Measurements from ENCODE around the gene TRIM46.
"Not testable (repeated sequence)": the region's sequence is repeated elsewhere in the genome, so short reads cannot be mapped to it uniquely, and the experiment has no call there.

The TRIM46 gene

DNA sequence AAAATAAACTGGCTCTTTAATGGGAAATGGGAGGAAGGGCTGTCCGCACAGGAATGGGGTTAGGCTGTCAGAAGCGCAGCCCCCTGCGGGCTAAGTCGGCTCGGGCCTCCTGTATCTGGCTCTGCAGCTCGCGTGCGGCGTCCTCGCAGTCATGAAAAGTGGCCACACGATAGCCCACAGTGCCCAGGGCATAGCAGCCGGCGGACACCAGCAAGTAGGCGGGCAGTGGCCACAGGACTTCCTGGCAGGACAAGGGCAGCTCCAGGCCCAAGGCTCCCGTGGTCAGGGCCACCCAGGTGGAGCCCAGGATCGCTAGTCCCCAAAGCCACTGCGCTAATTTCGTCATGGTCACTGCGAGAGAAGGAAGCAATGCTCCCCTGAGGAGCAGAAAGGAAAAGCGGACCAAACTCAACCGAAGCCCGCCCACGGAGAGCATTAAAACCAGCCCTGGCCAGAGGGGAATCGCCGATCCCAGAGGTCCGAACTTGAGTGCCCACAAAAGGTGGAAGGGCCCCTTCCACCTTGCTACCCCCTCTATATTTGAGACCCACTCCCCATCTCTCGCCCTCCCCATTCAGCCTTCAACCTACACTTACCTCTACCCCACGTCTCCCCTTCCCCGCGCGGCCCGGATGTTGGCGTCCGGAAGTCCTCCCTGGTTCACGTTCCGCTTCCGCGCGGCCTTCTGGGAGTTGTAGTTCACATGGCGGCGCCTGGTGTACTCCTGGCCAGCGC is 33.6 kb upstream of the TRIM46 start, which contains the start of gene DPM3:
DPM3 (minus strand) TSS at position 637 of the 735 bp plus-strand sequence; CDS start at position 346, 291 bp downstream.
- peak; percentile 77 to 82 for ATAC-seq

DNA sequence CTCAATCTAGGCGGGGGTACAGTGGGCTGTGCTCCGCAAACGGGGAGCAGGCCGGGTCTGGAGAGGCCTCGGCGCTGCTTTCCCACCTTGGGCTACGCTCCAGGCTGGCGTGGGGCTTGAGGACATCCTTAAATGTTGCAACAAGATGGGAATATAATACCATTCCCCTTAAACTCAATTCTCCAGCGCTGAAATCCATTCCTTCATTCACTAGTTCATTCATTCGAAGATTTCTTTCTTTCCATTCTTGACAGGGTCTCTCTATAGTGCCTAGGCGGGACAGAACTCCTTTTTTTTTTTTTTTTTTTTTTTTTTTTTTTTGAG is 33.1 kb upstream of the TRIM46 start:
- no peak for ATAC-seq

DNA sequence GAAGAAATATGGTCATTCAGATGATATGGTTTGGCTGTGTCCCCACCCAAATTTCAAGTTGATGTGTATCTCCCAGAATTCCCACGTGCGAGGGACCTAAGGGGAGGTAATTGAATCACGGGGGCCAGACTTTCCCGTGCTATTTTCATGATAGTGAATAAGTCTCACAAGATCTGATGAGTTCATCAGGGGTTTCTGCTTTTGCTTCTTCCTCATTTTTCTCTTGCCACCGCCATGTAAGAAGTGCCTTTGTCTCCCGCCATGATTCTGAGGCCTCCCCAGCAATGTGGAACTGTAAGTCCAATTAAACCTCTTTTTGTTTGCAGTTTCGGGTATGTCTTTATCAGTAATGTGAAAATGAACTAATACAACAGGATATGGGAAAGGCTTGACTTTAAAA is 31.9 kb upstream of the TRIM46 start:
- no peak for ATAC-seq

DNA sequence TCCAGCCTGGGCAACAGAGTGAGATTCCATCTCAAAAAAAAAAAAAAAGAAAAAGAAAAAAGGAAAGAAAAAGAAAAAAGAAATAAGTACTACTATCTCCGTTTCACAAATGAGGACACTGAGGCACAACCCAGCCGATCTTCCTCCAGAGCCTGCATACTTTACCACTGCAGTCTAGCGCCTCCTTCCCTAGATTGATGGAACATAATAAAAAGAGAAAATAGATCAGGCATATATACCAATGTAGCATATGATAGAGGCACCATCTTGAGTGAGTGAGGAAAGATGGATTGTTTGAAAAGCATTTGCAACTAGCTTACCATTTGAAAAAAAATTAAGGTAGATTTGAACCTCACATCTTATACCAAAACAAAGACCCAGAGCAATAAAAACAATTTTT is 28.2 kb upstream of the TRIM46 start:
- ATAC-seq = no peak

DNA sequence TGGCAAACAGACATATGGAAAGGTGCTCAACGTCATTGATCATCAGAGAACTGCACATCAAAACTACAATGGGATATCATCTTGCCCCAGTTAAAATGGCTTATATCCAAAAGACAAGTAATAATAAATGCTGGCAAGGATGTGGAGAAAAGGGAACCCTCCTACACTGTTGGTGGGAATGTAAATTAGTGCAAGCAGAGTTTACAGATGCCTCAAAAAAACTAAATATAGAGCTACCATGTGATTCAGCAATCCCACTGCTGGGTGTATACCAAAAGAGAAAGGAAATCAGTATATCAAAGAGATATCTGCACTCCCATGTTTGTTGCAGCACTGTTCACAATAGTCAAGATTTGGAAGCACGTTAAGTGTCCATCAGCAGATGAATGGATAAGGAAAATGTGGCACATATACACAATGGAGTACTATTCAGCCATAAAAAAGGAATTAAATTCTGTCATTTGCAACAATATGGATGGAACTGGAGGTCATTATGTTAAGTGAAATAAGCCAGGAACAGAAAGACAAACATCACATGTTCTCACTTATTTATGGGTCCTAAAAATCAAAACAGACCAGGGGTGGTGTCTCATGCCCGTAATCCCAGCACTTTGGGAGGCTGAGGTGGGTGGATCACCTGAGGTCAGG is 17.5 kb upstream of the TRIM46 start:
- not testable (repeated sequence) for ATAC-seq

DNA sequence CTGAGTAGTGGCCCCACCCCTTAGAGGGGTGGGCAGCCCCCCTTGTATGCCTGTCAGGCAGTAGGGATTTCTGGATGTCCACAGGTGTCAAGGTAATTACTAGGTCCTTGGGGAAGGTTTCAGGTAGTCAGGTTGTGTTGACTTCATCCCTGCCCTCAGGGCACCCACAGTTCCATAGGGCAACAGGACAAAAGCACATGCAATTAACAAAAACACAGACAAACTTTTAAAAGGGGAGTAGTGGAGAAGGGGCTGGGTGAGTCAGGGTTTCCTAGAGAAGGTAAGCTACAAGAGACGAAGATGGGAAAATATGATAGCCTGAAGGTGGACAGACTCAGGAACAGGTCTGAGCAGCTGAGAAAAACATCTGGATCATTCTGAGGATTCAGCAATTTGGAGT is 14.7 kb upstream of the TRIM46 start:
- no peak for ATAC-seq

DNA sequence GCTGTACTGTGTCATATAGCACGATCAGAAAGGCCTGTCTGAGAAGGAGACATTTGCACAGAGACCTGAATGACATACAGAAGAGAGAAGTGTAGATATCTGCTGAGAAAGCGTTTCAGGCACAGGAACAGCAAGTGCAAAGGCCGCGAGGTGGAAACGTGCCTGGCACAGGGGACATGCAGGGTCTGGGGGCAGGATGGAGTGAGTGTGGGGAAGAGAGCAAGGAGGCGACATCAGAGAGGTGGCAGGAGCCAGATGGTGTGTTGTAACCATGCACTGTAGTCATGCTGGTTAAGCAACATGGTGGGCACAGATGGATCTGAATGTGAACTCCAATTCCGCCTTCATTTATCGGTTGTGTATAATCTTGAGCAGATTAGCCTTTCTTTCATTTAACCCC is 13.5 kb upstream of the TRIM46 start:
- ATAC-seq = no peak

DNA sequence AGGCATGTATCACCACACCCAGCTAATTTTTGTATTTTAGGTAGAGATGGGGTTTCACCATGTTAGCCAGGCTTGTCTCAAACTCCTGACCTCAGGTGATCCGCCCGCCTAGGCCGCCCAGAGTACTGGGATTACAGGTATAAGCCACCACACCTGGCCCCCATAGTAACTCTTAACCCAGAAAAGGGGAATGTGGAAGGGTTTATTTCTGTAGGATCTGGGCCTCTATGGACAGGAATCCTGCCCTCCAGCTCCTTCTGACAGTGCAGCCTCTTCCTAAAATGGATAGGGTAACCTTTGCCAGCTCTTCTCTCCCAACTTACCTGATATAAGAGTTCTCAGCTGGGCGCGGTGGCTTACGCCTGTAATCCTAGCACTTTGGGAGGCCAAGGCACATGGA is 11.0 kb upstream of the TRIM46 start:
- ATAC-seq = not testable (repeated sequence)

DNA sequence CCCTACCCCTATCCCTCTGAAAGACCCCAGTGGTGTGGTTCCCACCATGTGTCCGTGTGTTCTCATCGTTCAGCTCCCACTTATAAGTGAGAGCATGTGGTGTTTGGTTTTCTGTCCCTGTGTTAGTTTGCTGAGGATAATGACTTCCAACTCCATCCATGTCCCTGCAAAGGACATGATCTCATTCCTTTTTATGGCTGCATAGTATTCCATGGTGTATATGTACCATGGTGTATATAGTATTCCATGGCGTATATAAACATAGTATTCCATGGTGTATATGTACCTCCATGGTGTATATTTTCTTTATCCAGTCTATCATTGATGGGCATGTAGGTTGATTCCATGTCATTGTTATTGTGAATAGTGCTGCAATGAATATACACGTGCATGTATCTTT is 9.9 kb upstream of the TRIM46 start:
- ATAC-seq = not testable (repeated sequence)

DNA sequence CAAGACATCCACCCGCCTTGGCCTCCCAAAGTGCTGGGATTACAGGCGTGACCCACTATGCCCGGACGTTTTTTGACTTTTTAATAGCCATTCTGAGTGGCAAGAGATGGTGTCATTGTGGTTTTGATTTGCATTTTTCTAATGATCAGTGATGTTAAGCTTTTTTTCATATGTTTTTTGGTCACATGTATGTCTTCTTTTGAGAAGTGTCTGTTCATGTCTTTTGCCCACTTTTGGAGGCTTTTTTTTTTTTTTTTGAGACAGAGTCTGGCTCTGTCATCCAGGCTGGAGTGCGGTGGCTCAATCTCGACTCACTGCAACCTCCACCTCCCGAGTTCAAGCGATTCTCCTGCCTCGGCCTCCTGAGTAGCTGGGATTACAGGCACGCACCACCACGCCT is 9.0 kb upstream of the TRIM46 start:
- not testable (repeated sequence) for ATAC-seq

DNA sequence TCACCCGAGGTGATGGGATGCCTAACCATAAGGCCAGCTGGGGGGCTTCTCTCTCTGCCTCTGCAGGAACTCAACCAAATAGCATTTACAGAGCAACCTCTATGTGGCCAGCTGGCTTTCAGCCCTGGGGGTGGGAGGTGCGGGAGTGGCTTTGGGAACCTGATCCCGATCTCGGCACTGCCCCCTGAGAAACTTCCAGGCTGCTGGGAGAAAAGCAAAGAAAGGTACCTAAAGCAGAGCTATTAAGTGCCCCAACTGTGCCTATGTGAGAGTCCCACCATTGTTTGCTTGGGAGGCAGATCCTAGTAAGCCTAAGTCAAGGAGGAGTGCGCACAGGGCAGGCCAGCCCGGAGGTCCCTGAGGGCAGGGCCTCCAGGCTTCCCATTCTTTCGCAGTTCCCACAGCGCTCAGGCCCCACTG is 7.6 kb upstream of the TRIM46 start:
- ATAC-seq = no peak

DNA sequence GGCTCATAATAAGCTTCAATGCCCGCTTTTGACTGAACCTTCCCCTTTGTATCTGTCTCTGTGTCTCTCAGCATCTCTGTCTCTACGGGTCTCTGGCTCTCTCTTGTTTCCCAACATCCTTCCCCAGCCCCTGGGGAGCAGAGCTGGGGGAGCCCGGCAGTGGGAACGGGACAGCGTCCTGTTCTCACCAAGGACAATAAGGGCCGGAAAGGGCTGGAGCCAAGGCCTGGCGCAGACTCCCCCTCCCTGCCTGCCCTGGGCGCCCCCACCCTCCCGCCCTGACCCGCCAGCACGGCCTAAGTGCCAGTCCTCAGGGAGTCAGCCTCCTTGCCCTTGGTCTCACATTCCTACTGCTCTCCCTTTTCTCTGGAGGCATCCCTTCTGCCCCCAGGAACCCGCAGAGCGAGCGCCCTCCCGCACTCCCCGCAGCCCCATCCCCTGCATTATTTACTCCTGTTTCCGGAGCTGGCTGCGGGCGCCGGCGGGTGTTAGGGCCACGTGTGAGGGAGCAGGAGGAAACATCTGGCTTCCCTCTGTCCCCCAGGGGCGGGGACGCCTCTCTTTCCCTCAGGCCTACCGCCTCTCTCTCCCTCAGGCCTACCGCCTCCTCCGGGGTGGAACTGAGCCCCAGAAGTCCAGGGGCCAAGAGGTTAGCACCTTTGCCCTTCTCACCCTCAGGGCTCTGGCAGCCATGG is 7.0 kb upstream of the TRIM46 start:
- ATAC-seq = no peak

DNA sequence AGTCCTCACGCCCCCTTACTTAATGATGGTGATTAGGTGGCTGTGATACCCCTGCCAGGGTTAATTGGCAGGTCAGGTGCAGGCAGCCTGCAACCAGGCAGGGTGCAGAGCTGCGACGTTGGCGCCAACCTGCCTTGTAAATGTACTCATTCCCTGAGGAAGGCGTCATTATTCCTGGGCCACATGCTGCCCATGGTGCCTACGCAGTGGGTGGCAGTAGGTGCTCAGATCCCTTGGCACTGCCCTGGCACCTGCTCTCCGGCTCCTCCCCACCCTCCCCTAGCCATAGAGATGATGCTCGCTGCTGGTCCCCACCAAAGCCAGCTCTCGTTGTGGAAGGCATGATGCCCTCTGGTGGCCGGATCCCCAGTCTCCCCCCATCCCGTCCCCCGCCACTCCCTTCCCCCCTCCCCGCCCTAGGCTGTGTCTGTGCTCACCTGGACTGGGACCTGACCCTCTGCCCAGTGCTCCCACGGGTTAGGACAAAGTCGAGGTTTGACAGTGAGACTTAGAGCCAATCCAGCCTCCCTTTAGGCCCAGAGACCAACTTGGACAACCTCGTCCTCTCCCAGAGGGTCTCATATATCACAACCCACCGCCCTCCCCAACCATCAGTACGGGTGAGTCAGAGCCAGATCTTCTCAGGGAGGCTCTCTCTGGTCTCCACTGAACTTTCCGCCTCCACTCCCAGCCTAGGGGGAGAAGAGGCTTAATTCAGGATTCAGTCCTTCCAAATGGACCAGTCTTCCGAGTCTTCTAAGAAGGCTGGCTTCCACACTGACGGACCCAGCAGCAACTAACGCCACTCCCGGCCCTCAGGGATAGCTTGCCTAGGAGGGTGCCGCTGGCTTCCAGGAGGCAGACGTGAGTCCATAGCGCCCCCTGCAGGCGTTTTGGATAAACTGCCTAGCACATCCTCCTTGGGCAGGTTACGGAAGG is 6.2 kb upstream of the TRIM46 start:
- peak; percentile 72 to 79 for ATAC-seq

DNA sequence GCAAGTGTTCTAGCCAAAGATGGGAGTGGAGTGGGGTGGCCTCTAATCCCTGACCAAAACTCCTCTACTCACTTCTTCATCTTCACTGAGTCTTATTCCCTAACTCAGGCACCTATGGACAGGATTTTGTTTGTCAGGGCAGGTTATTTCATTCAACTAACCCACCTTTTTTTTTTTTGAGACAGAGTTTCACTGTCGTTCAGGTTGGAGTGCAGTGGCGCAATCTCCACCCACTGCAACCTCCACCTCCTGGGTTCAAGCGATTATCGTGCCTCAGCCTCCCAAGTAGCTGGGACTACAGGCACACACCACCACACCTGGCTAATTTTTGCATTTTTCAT is 5.6 kb upstream of the TRIM46 start:
- not testable (repeated sequence) for ATAC-seq

DNA sequence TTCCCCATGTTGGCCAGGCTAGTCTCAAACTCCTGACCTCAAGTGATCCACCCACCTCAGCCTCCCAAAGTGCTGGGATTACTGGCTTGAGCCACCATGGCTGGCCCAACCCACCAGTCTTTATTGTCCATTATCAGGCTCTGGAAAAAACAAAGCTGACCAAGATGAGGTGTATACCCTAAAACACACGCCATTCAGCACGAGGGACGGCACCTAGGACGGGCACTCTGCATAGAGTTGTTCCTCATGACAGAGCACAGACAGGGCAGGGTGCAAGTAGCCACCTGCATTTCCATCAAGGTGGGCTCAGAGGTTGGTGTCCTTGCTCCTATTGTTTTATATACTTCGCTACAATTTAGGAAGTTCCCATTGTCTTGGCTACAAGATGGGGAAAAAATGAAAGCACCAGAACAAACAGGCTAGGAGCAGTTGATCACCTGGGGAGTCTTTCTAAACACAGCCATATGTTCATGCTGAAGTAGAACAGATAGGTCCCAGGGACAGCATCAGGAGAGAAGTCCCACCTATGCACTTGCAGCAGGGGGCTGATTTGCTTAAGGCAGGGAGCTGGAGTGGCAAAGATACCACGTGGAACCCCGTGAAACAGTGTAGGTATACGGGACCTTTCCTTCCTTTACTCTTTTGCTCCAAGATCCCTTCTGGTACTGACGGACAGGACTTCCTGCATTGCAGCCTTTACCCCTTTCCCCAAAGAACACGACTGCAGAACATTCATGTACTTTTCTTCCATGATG is 5.0 kb upstream of the TRIM46 start:
- no peak for ATAC-seq

DNA sequence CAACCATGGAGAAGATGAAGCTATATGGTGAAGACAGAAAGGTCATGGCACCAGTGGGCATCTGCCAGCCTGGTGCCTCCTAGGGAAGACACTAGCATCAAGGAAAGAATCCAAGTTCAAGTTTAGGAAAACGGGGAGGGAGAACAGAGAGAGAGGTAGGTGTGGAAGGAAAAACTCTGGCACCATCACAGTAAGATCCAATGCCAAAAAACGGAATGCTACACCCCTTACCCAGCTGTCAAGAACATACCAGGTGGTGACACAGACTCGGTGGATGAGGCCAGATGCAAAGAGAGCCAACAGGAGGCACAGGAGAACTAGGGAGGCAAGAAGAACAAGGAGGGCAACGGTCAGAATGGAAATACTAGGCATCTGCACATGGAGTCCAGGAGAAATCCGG is 4.1 kb upstream of the TRIM46 start:
- ATAC-seq = no peak

DNA sequence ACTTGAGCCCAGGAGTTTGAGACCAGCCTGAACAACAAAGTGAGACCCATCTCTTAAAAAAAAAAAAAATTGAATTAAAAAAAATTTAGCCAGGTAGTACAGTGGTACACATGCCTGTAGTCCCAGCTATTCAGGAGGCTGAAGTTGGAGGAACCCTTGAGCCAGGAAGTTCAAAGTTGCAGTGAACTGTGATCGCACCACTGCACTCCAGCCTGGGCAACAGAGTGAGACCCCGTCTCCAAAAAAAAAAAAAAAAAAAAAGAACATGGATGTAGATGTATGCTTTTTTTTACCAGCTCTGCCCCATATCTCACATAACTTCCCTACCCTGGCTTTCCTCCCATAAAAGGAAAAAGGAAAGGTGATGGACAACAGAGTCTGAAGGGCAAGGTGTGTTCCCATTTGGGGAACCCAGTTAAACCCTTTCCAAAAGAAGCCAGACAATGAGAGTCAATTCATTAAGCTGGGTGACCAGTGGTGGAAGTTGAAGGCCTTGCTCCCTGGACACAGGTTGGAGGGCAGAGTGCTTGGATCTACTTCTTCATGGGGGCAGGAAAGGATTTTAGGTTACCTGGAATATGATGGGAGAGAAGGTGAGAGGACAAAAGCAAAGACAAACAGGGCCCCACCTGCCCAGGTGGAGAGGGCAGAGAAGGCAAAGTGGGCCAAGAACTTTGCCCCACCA is 3.4 kb upstream of the TRIM46 start:
- no peak for ATAC-seq

DNA sequence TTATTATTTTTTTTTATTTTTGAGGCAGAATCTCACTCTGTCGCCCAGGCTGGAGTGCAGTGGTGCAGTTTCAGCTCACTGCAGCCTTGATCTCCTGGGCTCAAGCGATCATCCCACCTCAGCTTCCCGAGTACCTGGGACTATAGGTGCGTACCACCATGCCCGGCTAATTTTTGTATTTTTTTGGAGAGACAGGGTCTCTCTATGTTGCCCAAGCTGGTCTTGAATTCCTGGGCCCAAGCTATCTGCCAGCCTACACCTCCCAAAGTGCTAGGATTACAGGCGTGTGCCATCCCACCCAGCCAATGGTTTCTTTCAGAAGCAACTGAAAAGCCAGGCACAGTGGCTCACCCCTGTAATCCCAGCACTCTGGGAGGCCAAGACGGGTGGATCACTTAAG is 2.8 kb upstream of the TRIM46 start:
- ATAC-seq = no peak

DNA sequence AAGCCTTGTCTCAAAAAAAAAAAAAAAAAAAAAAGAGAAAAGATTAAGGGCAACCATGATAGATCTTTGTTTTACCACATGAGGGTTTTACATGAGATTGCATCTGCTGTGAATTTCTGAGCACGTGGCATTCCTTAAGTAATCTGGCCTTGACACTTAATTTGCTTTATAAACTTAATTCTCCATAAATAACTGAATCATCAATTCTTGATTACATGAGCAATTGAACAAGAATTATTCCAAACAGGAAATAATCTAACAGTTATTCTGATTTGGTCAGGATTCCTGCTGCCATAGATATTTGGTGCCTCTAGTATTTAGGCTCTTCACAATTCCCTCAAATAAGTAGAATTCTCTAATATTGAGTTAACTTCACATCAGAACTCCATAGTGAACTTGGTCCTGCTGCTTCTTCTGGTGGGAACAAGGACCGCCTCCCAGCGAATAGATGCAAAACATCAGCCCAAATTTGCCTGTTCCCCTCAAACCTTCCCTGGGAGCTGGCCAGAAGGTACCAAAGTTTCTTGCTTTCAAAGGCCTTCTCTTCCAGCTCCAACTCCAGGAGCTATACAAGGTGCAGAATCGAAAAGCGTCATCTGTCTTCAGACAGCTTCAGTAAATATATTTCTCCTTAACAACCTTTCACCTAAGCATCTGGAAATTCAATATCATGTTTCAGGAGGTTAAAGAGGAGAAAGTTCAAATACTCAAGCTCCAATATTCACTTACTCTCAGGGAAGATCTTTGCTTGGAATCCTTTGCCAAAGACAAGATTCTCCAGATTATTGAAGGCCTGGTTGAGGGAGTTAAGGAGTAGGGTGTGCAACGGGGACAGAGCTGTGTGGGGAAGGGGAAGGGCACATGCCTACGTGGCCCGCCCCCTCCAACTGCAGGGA is 1.6 kb upstream of the TRIM46 start:
- peak; percentile 22 to 34 for ATAC-seq

DNA sequence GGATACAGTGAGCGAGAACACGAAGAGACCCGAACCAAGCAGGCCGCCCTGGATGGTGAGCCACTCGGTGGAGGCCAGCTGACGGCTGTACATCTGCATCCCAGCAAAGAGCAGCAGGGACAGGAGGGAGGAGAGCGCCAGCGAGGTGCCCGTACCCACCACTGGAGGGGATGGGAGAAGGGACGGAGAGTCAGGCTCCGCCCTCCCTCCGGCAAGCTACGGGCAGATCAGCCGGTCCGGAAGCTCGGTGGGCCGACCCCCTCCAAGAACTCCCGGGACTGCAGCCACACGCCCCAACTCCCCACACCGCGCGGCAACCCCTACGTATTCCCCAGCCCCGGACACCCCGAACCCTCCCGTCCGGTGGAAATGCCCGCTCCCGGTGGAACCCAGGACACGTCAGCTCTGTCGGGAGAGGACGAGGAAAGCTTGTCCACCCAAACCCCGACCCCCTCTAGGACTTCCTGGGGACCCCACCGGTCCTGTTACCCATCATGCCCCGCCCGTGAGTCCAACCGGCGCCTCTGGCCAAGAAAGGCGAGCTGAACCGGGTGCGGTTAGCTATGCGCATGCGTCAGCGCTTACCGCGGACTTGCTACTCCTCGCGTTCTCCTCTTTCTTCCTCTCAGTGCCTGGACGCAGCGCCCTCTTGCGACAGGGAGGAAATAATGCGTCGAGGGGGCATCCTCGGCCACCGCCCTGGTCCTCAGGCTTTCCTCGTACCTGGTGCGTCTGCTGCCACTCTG is 744 bp upstream of the TRIM46 start, which contains the start of gene KRTCAP2:
KRTCAP2 (minus strand) TSS at position 573 of the 746 bp plus-strand sequence; CDS start at position 493, 80 bp downstream.
- ATAC-seq = peak; percentile 85 to 88
